Smooth muscle cell of trachea (primary cell): ENCODE data around the gene TPRG1. TPM values are rescaled to one million over a fixed set of nuclear protein-coding genes. Genes with fewer than 3 reads are reported as not detected.

ENCODE experiments used
- total RNA-seq: library from RNA; depleted of rRNA; stranded (reverse); fragments of >200 nt; gene quantifications from 2 replicates; pipeline ENCODE4 v1.2.1, GENCODE V29; 2014

Gene TPRG1, protein sequence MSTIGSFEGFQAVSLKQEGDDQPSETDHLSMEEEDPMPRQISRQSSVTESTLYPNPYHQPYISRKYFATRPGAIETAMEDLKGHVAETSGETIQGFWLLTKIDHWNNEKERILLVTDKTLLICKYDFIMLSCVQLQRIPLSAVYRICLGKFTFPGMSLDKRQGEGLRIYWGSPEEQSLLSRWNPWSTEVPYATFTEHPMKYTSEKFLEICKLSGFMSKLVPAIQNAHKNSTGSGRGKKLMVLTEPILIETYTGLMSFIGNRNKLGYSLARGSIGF
- 0.15 and 0.17 TPM in 2 replicates for total RNA-seq

DNA sequence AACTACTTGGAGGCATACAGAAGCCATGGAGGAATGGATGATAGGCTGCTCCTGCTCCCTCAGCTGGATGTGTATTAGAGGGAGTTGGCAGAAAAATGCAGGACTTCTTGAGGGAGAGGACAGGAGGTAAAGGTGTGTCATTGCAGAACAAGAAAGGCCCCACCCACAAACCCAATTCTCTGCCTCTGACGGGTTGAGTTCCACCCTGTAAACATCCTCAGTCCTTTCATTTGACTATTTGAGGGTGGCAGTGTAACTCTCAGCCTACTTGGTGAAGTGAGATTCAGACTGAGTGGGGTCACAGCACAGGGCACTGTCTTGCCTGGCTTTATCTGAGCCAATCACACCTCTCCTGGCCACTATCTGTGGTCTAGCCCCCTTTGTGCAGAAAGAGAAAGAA lies at the start of gene TPRG1:
TSS of gene TPRG1 (plus strand) at position 265 of the 400 bp plus-strand sequence. CDS start 35,414 bp downstream, outside the sequence.

